ENCODE data around the gene HOMER2.
"Not testable (repeated sequence)": the region's sequence is repeated elsewhere in the genome, so short reads cannot be mapped to it uniquely, and the experiment has no call there.

Gene HOMER2

GRCh38 chr15:82839136-82839535 is 113.4 kb downstream of the HOMER2 start:
- DNase-seq (ENCODE audit: extremely low read depth in 1 of 2, low read depth in 1 of 2), result no peak

GRCh38 chr15:82838096-82838735 is 114.3 kb downstream of the HOMER2 start:
- DNase-seq (ENCODE audit: extremely low read depth in 1 of 2, low read depth in 1 of 2), result no peak

GRCh38 chr15:82835391-82835917 is 117.1 kb downstream of the HOMER2 start:
- DNase-seq (ENCODE audit: extremely low read depth in 1 of 2, low read depth in 1 of 2), result no peak

GRCh38 chr15:82833362-82833682 is 119.2 kb downstream of the HOMER2 start:
- DNase-seq (ENCODE audit: extremely low read depth in 1 of 2, low read depth in 1 of 2), result no peak

- no peak for DNase-seq (ENCODE audit: extremely low read depth in 1 of 2, low read depth in 1 of 2)
These were observed 119.7 kb downstream of the HOMER2 start for GRCh38 chr15:82832601-82833361.

- DNase-seq (ENCODE audit: extremely low read depth in 1 of 2, low read depth in 1 of 2), result no peak
These were observed 120.5 kb downstream of the HOMER2 start for GRCh38 chr15:82831894-82832600.

GRCh38 chr15:82830427-82831173 is 121.9 kb downstream of the HOMER2 start:
- no peak for DNase-seq (ENCODE audit: extremely low read depth in 1 of 2, low read depth in 1 of 2)

- no peak for DNase-seq (ENCODE audit: extremely low read depth in 1 of 2, low read depth in 1 of 2)
These were observed 123.3 kb downstream of the HOMER2 start for GRCh38 chr15:82829234-82829633.

- no peak for DNase-seq (ENCODE audit: extremely low read depth in 1 of 2, low read depth in 1 of 2)
These were observed 124.4 kb downstream of the HOMER2 start for GRCh38 chr15:82828075-82828474.

- no peak for DNase-seq (ENCODE audit: extremely low read depth in 1 of 2, low read depth in 1 of 2)
These were observed 129.5 kb downstream of the HOMER2 start for GRCh38 chr15:82823049-82823448.

GRCh38 chr15:82821851-82822250 is 130.7 kb downstream of the HOMER2 start:
- DNase-seq (ENCODE audit: extremely low read depth in 1 of 2, low read depth in 1 of 2), result not testable (repeated sequence)

- DNase-seq (ENCODE audit: extremely low read depth in 1 of 2, low read depth in 1 of 2), result not testable (repeated sequence)
These were observed 131.1 kb downstream of the HOMER2 start for GRCh38 chr15:82821396-82821795.

- DNase-seq (ENCODE audit: extremely low read depth in 1 of 2, low read depth in 1 of 2), result no peak
These were observed 132.4 kb downstream of the HOMER2 start for GRCh38 chr15:82820128-82820527.

- DNase-seq (ENCODE audit: extremely low read depth in 1 of 2, low read depth in 1 of 2), result no peak
These were observed 139.5 kb downstream of the HOMER2 start for GRCh38 chr15:82812994-82813393.

GRCh38 chr15:82810890-82811426 is 141.6 kb downstream of the HOMER2 start:
- no peak for DNase-seq (ENCODE audit: extremely low read depth in 1 of 2, low read depth in 1 of 2)

- DNase-seq (ENCODE audit: extremely low read depth in 1 of 2, low read depth in 1 of 2), result peak in 1 of 2 donors; percentile 9
These were observed 142.2 kb downstream of the HOMER2 start for GRCh38 chr15:82810061-82810889.

GRCh38 chr15:82809308-82810060 is 143.0 kb downstream of the HOMER2 start, which contains the start of gene WHAMM:
Gene WHAMM (plus strand): TSS chr15:82809628. CDS start chr15:82809727, 99 bp downstream.
- peak; percentile 88 to 91 for DNase-seq (ENCODE audit: extremely low read depth in 1 of 2, low read depth in 1 of 2)

GRCh38 chr15:82808634-82809041 is 143.9 kb downstream of the HOMER2 start:
- no peak for DNase-seq (ENCODE audit: extremely low read depth in 1 of 2, low read depth in 1 of 2)

Measured in activated CD8-positive, alpha-beta memory T cell treated with anti-CD3 and anti-CD28 coated beads for 1 hour (primary cell).